OCI-LY1 (cell line): ENCODE data around the gene CNNM4.

Source experiments
- H2AFZ ChIP-seq: fragments of 200-600 bp; sonication (generic), shearing (Covaris generic); 2 replicates; pipeline ENCODE4 v1.6.0; 2014; ENCODE audit warnings: antibody characterized with exemption, mild to moderate bottlenecking, low read length
- H3F3A ChIP-seq: fragments of 200-600 bp; sonication (generic), shearing (Covaris generic); 2 replicates; pipeline ENCODE4 v1.6.0; 2014; ENCODE audit warnings: mild to moderate bottlenecking, antibody characterized with exemption, low read length, moderate library complexity; ENCODE audit not compliant: insufficient read depth
- H3K27ac ChIP-seq: fragments of 200-600 bp; sonication (generic); 2 replicates; pipeline ENCODE4 v1.5.1; 2014; ENCODE audit warnings: low read length, mixed run types, mild to moderate bottlenecking, low read depth; ENCODE audit not compliant: poor library complexity, severe bottlenecking
- H3K27me3 ChIP-seq: fragments of 200-600 bp; sonication (generic); 2 replicates; pipeline ENCODE4 v1.6.0; 2014; ENCODE audit warnings: antibody characterized with exemption, mild to moderate bottlenecking, low read length, moderate library complexity; ENCODE audit not compliant: insufficient read depth
- H3K36me3 ChIP-seq: fragments of 200-600 bp; sonication (generic); 2 replicates; pipeline ENCODE4 v1.6.1; 2014; ENCODE audit warnings: mild to moderate bottlenecking, antibody characterized with exemption, low read length, moderate library complexity, mixed read lengths; ENCODE audit not compliant: insufficient read depth
- H3K4me1 ChIP-seq: fragments of 200-600 bp; sonication (generic); 2 replicates; pipeline ENCODE4 v1.5.1; 2014; ENCODE audit warnings: mild to moderate bottlenecking, low read length, moderate library complexity; ENCODE audit not compliant: insufficient read depth, severe bottlenecking
- H3K4me2 ChIP-seq: fragments of 200-600 bp; sonication (generic), shearing (Covaris generic); 2 replicates; pipeline ENCODE4 v1.6.1; 2014; ENCODE audit warnings: low read length
- H3K4me3 ChIP-seq: fragments of 200-600 bp; sonication (generic); 2 replicates; pipeline ENCODE4 v1.5.1; 2014; ENCODE audit warnings: low read length, low read depth, mild to moderate bottlenecking, mixed read lengths; ENCODE audit not compliant: poor library complexity, severe bottlenecking
- H3K79me2 ChIP-seq: fragments of 200-600 bp; shearing (Covaris generic); 2 replicates; pipeline ENCODE4 v1.6.1; 2016; ENCODE audit warnings: mixed run types, low read length, mixed read lengths; ENCODE audit not compliant: insufficient read depth
- H3K9ac ChIP-seq: fragments of 200-600 bp; sonication (generic), shearing (Covaris generic); 2 replicates; pipeline ENCODE4 v1.6.1; 2014; ENCODE audit warnings: mild to moderate bottlenecking, low read length, mixed read lengths
- H3K9me2 ChIP-seq: fragments of 200-600 bp; sonication (generic), shearing (Covaris generic); 2 replicates; pipeline ENCODE4 v1.6.1; 2014; ENCODE audit warnings: low read depth, mild to moderate bottlenecking, low read length, mixed read lengths
- H3K9me3 ChIP-seq: fragments of 200-600 bp; shearing (Covaris generic); 2 replicates; pipeline ENCODE4 v1.6.1; 2014; ENCODE audit warnings: low read length, mixed read lengths
- H4K20me1 ChIP-seq: fragments of 200-600 bp; sonication (generic), shearing (Covaris generic); 2 replicates; pipeline ENCODE4 v1.6.0; 2016; ENCODE audit warnings: mild to moderate bottlenecking, low read length; ENCODE audit not compliant: insufficient read depth
- CTCF ChIP-seq: fragments of 200-600 bp; sonication (generic), shearing (Covaris generic); IDR thresholded peaks from 2 replicates; pipeline ENCODE4 v1.5.1; 2017; ENCODE audit warnings: mild to moderate bottlenecking, antibody characterized with exemption, low read length, moderate library complexity, mixed read lengths
- EZH2 ChIP-seq: fragments of 200-600 bp; sonication (generic), shearing (Covaris generic); IDR thresholded peaks from 2 replicates; pipeline ENCODE4 v1.8.0; 2017; ENCODE audit warnings: borderline replicate concordance, mixed run types, mild to moderate bottlenecking, antibody characterized with exemption, low read length, moderate library complexity, mixed read lengths

The CNNM4 gene

GRCh38 chr2:96716388-96716787 is 44.3 kb upstream of the CNNM4 start:
- Histone ChIP-seq H3K9me2 (no peaks in the 10 kb centered on the region), H3F3A (no peaks in the 10 kb centered on the region), H3K79me2 (no peaks in the 10 kb centered on the region), H3K9ac (no peak overlapping the region), H2AFZ (no peak overlapping the region), H3K27ac (no peak overlapping the region), H3K27me3 (no peaks in the 10 kb centered on the region), H3K9me3 (no peaks in the 10 kb centered on the region), H3K4me2 (no peak overlapping the region), H4K20me1 (no peaks in the 10 kb centered on the region), H3K4me3 (no peak overlapping the region), H3K36me3 (peaks cover 14% of the 10 kb centered on the region), H3K4me1 (no peaks in the 10 kb centered on the region)
- TF ChIP-seq EZH2 (no peak), CTCF (no peak)

DNA sequence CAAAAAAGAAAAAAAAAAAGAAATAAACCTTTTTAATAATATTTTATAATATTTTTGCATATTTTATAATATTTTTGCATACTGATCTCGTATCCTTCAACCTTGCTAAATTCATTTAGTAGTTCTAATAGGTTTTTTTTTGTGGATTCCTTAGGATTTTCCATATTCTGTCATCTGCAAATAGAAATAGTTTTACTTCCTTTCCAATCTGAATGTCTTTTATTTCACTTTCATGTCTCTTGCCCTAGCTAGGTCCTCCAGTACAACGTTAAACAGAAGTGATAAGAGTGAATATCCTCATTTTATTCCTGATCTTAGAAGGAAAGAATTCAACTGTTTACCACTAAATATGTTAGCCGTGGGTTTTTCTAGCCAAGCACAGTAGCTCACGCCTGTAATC is 34.6 kb upstream of the CNNM4 start:
- Histone ChIP-seq H3K9me3 (no peaks in the 10 kb centered on the region), H3F3A (no peaks in the 10 kb centered on the region), H3K4me2 (no peak overlapping the region), H3K9ac (no peak overlapping the region), H3K27ac (no peak overlapping the region), H3K27me3 (no peaks in the 10 kb centered on the region), H3K79me2 (no peaks in the 10 kb centered on the region), H3K4me3 (no peak overlapping the region), H2AFZ (no peak overlapping the region), H3K36me3 (peaks cover 53% of the 10 kb centered on the region), H4K20me1 (no peaks in the 10 kb centered on the region), H3K4me1 (no peaks in the 10 kb centered on the region), H3K9me2 (no peaks in the 10 kb centered on the region)
- TF ChIP-seq EZH2 (no peak), CTCF (no peak)

- H3K27ac ChIP-seq, result no peak overlapping the region
- H3K9me2 ChIP-seq, result no peaks in the 10 kb centered on the region
- no peak overlapping the region for H3K9ac ChIP-seq
- H3K79me2 ChIP-seq, result no peaks in the 10 kb centered on the region
- TF ChIP-seq EZH2 (no peak), CTCF (no peak)
- H3F3A ChIP-seq, result no peaks in the 10 kb centered on the region
- H3K9me3 ChIP-seq, result no peaks in the 10 kb centered on the region
- no peak overlapping the region for H2AFZ ChIP-seq
- no peaks in the 10 kb centered on the region for H3K4me1 ChIP-seq
- H4K20me1 ChIP-seq, result no peaks in the 10 kb centered on the region
- H3K27me3 ChIP-seq, result no peaks in the 10 kb centered on the region
- no peak overlapping the region for H3K4me2 ChIP-seq
- H3K4me3 ChIP-seq, result no peak overlapping the region
- H3K36me3 ChIP-seq, result peaks cover 60% of the 10 kb centered on the region
Observed at GRCh38 chr2:96727431-96727830, 33.3 kb upstream of the CNNM4 start.
